Astrocyte (in vitro differentiated cells and primary cell): Measurements from ENCODE around the gene GNS.

Source experiments
- CTCF ChIP-seq: IDR thresholded peaks from 2 replicates; pipeline ENCODE4 v1.5.1; 2011; ENCODE audit warnings: low read depth, mild to moderate bottlenecking, inconsistent platforms, low read length, moderate library complexity; ENCODE audit not compliant: insufficient read depth
- EZH2 ChIP-seq: IDR thresholded peaks from 2 replicates; pipeline ENCODE4 v1.6.1; 2012; ENCODE audit warnings: mild to moderate bottlenecking, low read length, inconsistent platforms; ENCODE audit not compliant: insufficient read depth

- TF ChIP-seq CTCF (no peak), EZH2 (no peak)
Observed at GRCh38 chr12:64699504-64700115, 59.6 kb downstream of the GNS start.
